Measurements from ENCODE around the gene MEGF10.

GRCh38 chr5:127281609-127282008 lies 9.0 kb upstream of the MEGF10 start:
- TF ChIP-seq EP300 (IDR thresholded peaks at IDR 0.05) (no peak), CTCF (IDR thresholded peaks at IDR 0.05) (no peak), POLR2A (IDR thresholded peaks at IDR 0.05; ENCODE audit: low read depth) (no peak)

All from esophagus muscularis mucosa (tissue), 4 donors.